GM12878 (cell line): ENCODE data around the gene RASA4. TPM values are rescaled to one million over a fixed set of nuclear protein-coding genes. Genes with fewer than 3 reads are reported as not detected.
"Not testable (repeated sequence)": the region's sequence is repeated elsewhere in the genome, so short reads cannot be mapped to it uniquely, and the experiment has no call there.

Experiments used
- ATAC-seq: fragments of 200-7000 bp; cut with Tn5 transposase; 3 replicates; pipeline ENCODE4 v1.9.1; 2020; ENCODE audit warnings: mild to moderate bottlenecking, moderate library complexity
- BruUV-seq: library from RNA; stranded (reverse); fragments of 400-500 nt; replicated peaks from 2 replicates; lab custom pipeline; 2021; lab: Mats Ljungman, UMichigan
- CTCF ChIA-PET: fragments of 300-600 bp; sonication (Branson Sonifier 250); formaldehyde crosslinking; extraction: SDS; loops from one replicate; lab custom pipeline; 2021; ENCODE audit warnings: inconsistent platforms; lab: Yijun Ruan, JAX
- POLR2A ChIA-PET: fragments of 350-600 bp; formaldehyde crosslinking; extraction: SDS; loops from one replicate; lab custom pipeline; 2021; ENCODE audit warnings: inconsistent platforms; lab: Charles Lee
- RAD21 ChIA-PET: fragments of 300-600 bp; sonication (Branson Sonifier 250); formaldehyde crosslinking; loops from one replicate; lab custom pipeline; 2023; ENCODE audit warnings: antibody characterized with exemption; ENCODE audit not compliant: unreplicated experiment; lab: Charles Lee
- SMC1A ChIA-PET: fragments of 300-600 bp; sonication (Branson Sonifier 250); formaldehyde crosslinking; loops from one replicate; lab custom pipeline; 2023; ENCODE audit not compliant: unreplicated experiment, uncharacterized antibody; lab: Charles Lee
- DNase-seq: peaks from one replicate; pipeline ENCODE4 v3.0.0-alpha.2; 2011; ENCODE audit warnings: low read depth, low spot score
- FAIRE-seq: peaks from 3 replicates; lab custom pipeline; 2011; peaks lifted over from hg19 to GRCh38; lab: Jason Lieb, UNC
- H2AFZ ChIP-seq: 2 replicates; pipeline ENCODE4 v1.6.0; 2011; ENCODE audit warnings: low read depth, low read length, control low read depth; ENCODE audit not compliant: control insufficient read depth
- H3K27ac ChIP-seq: 2 replicates; pipeline ENCODE4 v1.5.1; 2011; ENCODE audit warnings: control low read depth; ENCODE audit not compliant: control insufficient read depth, insufficient read depth
- H3K27me3 ChIP-seq, 2 experiments: replicated peaks in 1 of 2; 2 replicates each; pipeline versions ENCODE4 v1.6.0 to v1.6.1; 2011; ENCODE audit warnings: low read length in 1 of 2; ENCODE audit not compliant: control insufficient read depth in 2 of 2, insufficient read depth in 2 of 2
- H3K36me3 ChIP-seq, 2 experiments: 2 replicates each; pipeline ENCODE4 v1.5.1; 2011; ENCODE audit warnings: low read length in 1 of 2; ENCODE audit not compliant: control insufficient read depth in 2 of 2, insufficient read depth in 2 of 2
- H3K4me1 ChIP-seq: 2 replicates; pipeline ENCODE4 v1.6.1; 2011; ENCODE audit warnings: mild to moderate bottlenecking, low read length, moderate library complexity, mixed read lengths; ENCODE audit not compliant: control insufficient read depth, insufficient read depth
- H3K4me2 ChIP-seq: 2 replicates; pipeline ENCODE4 v1.6.0; 2011; ENCODE audit warnings: control low read depth; ENCODE audit not compliant: control insufficient read depth, insufficient read depth
- H3K4me3 ChIP-seq: fragments of 200-600 bp; sonication (generic); 2 replicates; pipeline ENCODE4 v1.5.1; 2016
- H3K79me2 ChIP-seq: 2 replicates; pipeline ENCODE4 v1.6.0; 2011; ENCODE audit warnings: low read length; ENCODE audit not compliant: control insufficient read depth, insufficient read depth
- H3K9ac ChIP-seq: 2 replicates; pipeline ENCODE4 v1.8.0; 2011; ENCODE audit warnings: low read length, control low read depth, mixed read lengths; ENCODE audit not compliant: control insufficient read depth, insufficient read depth
- H3K9me3 ChIP-seq: replicated peaks from 3 replicates; pipeline ENCODE4 v1.5.1; 2011; ENCODE audit warnings: mild to moderate bottlenecking, low read length; ENCODE audit not compliant: control insufficient read depth, insufficient read depth
- H4K20me1 ChIP-seq: 2 replicates; pipeline ENCODE4 v1.6.0; 2011; ENCODE audit not compliant: control insufficient read depth, insufficient read depth
- ASH2L ChIP-seq: fragments of 300-600, 200-600 bp; sonication (generic); IDR thresholded peaks from 2 replicates; pipeline ENCODE4 v1.6.1; 2017; ENCODE audit warnings: low read depth, mild to moderate bottlenecking, borderline replicate concordance
- NRF1 ChIP-seq: conservative IDR thresholded peaks from 2 replicates; pipeline ENCODE4 v1.6.1; 2011; ENCODE audit warnings: mild to moderate bottlenecking, low read depth, low read length, improper control_type of control experiment
- ZBTB11 ChIP-seq: fragments of 450-650 bp; formaldehyde crosslinking; IDR thresholded peaks from 2 replicates; pipeline ENCODE4 v1.5.0; 2022; ENCODE audit warnings: mild to moderate bottlenecking, missing genetic modification characterization
- WGBS: methylation state at CpG from one replicate; pipeline ENCODE4 v1.1.6; 2016; ENCODE audit warnings: low lambda C conversion rate; ENCODE audit not compliant: insufficient replicate concordance, insufficient coverage; ENCODE audit errors: missing lambda C conversion rate; 5-methylcytosine and 5-hydroxymethylcytosine counted together
- in situ Hi-C: fragments of 300-500 bp; cut with MboI; formaldehyde crosslinking; loops from 9 replicates; pipeline ENCODE4 v1.14.3; 2018; ENCODE audit warnings: mixed read lengths
- intact Hi-C: fragments of 100-400 bp; cut with micrococcal nuclease; formaldehyde crosslinking; loops from one replicate; pipeline ENCODE4 v1.14.2; 2022; ENCODE audit not compliant: unreplicated experiment
- polyA plus RNA-seq, 11 experiments: library from polyadenylated mRNA; depleted of rRNA in 4 of 11; unstranded in 6 of 11; stranded (reverse) in 5 of 11; fragments of >200 nt; fragmentation: Nextera tagmentation in 4 of 11; fragmentation: Illumina TruSeq in 1 of 11; extraction: Ambion mirVana in 4 of 11; extraction: Trizol in 1 of 11; gene quantifications; 1 replicate in 1 of 11; 2 replicates in 10 of 11; pipeline versions ENCODE4 v1.2.1 to v1.2.3, GENCODE V29; 2011 to 2016; ENCODE audit warnings: inconsistent platforms in 2 of 11, missing spikeins in 2 of 11, low read depth in 1 of 11
- total RNA-seq, 4 experiments: library from RNA; depleted of rRNA in 3 of 4; stranded (reverse); fragments of >200 nt in 3 of 4; fragmentation: Illumina TruSeq in 1 of 4; extraction: Trizol in 1 of 4; gene quantifications; 2 replicates each; pipeline versions ENCODE4 v1.2.1 to v1.2.3, GENCODE V29; 2013 to 2021
- TF ChIP-seq, protein P1 (sequence below): fragments of 450-650 bp; IDR thresholded peaks from 2 replicates; pipeline ENCODE4 v1.6.1; 2016; ENCODE audit warnings: mild to moderate bottlenecking, moderate library complexity, borderline replicate concordance
- TF ChIP-seq, protein P2 (sequence below): fragments of 450-650 bp; conservative IDR thresholded peaks from 2 replicates; pipeline ENCODE4 v1.6.1; 2017; ENCODE audit warnings: mild to moderate bottlenecking, moderate library complexity

RASA4 gene
- total and polyA plus RNA-seq, 10 of the 15 experiments (the other 5 are each of a cell fraction or from before 2014, with no cell fraction given) = 1.7 to 35.8 (median 14.0) TPM

- TF ChIP-seq, protein P1, sequence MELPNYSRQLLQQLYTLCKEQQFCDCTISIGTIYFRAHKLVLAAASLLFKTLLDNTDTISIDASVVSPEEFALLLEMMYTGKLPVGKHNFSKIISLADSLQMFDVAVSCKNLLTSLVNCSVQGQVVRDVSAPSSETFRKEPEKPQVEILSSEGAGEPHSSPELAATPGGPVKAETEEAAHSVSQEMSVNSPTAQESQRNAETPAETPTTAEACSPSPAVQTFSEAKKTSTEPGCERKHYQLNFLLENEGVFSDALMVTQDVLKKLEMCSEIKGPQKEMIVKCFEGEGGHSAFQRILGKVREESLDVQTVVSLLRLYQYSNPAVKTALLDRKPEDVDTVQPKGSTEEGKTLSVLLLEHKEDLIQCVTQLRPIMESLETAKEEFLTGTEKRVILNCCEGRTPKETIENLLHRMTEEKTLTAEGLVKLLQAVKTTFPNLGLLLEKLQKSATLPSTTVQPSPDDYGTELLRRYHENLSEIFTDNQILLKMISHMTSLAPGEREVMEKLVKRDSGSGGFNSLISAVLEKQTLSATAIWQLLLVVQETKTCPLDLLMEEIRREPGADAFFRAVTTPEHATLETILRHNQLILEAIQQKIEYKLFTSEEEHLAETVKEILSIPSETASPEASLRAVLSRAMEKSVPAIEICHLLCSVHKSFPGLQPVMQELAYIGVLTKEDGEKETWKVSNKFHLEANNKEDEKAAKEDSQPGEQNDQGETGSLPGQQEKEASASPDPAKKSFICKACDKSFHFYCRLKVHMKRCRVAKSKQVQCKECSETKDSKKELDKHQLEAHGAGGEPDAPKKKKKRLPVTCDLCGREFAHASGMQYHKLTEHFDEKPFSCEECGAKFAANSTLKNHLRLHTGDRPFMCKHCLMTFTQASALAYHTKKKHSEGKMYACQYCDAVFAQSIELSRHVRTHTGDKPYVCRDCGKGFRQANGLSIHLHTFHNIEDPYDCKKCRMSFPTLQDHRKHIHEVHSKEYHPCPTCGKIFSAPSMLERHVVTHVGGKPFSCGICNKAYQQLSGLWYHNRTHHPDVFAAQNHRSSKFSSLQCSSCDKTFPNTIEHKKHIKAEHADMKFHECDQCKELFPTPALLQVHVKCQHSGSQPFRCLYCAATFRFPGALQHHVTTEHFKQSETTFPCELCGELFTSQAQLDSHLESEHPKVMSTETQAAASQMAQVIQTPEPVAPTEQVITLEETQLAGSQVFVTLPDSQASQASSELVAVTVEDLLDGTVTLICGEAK = peak; percentile 74; the same call in 1 of the 2 replicates
- TF ChIP-seq ZBTB11 (CRISPR knock-in tag) = peak; percentile 6; the same call in 1 of the 2 replicates
- TF ChIP-seq, protein P2, sequence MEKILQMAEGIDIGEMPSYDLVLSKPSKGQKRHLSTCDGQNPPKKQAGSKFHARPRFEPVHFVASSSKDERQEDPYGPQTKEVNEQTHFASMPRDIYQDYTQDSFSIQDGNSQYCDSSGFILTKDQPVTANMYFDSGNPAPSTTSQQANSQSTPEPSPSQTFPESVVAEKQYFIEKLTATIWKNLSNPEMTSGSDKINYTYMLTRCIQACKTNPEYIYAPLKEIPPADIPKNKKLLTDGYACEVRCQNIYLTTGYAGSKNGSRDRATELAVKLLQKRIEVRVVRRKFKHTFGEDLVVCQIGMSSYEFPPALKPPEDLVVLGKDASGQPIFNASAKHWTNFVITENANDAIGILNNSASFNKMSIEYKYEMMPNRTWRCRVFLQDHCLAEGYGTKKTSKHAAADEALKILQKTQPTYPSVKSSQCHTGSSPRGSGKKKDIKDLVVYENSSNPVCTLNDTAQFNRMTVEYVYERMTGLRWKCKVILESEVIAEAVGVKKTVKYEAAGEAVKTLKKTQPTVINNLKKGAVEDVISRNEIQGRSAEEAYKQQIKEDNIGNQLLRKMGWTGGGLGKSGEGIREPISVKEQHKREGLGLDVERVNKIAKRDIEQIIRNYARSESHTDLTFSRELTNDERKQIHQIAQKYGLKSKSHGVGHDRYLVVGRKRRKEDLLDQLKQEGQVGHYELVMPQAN = peak; percentile 57
- TF ChIP-seq NRF1 = peak; percentile 29; the same call in 1 of the 2 replicates
- 0 out of 2 replicates have a peak, but pooled peaks have one; percentile 57 for TF ChIP-seq ASH2L
Observed at GRCh38 chr7:102572261-102573239, 44.0 kb downstream of the RASA4 start, which contains the start of gene POLR2J3 (continued).

DNA sequence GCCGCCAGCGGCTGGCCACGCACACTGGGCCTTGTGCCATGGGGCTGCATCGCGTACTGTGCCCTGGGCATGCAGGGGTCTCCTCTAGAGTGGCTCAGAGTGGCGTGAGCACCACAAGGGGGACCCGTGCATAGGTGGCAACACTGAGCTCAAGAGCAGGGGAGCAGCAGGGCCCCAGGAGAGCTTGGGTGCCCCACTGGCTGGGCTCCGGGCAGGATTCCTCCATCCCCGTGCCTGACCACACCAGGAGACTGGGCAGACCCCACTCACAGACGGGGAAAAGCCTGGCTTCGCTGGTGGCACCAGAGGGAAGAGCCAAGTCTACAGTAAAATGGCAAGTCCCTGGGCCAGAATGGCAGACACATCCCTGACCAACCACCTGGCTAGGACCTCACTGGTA, 47.9 kb downstream of the RASA4 start:
- SMC1A ChIA-PET, ATAC-seq, DNase-seq, POLR2A ChIA-PET, H3K27ac ChIP-seq, H3K9me3 ChIP-seq, H3K79me2 ChIP-seq, RAD21 ChIA-PET, FAIRE-seq, H3K27me3 ChIP-seq, H3K4me3 ChIP-seq, BruUV-seq, H3K36me3 ChIP-seq, intact Hi-C loops, H3K4me2 ChIP-seq, H3K9ac ChIP-seq, H3K4me1 ChIP-seq, H2AFZ ChIP-seq, H4K20me1 ChIP-seq, in situ Hi-C loops, CTCF ChIA-PET: not testable (repeated sequence)
- 100% methylated on average over 3 of the region's 11 CpGs for WGBS
